Left renal pelvis (tissue), 4 donors: ENCODE data around the gene BTBD9. TPM values are rescaled to one million over a fixed set of nuclear protein-coding genes. Genes with fewer than 3 reads are reported as not detected.
"Not testable (repeated sequence)": the region's sequence is repeated elsewhere in the genome, so short reads cannot be mapped to it uniquely, and the experiment has no call there.

Experiments used
- DNase-seq, 4 donors: peaks; one replicate each; pipeline ENCODE4 v3.0.0-alpha.2; 2013; ENCODE audit warnings: low read depth in 4 of 4, low spot score in 3 of 4
- polyA plus RNA-seq, 4 donors: library from polyadenylated mRNA; unstranded; fragments of 120-200 nt; gene quantifications; one replicate each; pipeline ENCODE4 v1.2.1, GENCODE V29; 2013; ENCODE audit not compliant: insufficient read length in 4 of 4

BTBD9 gene
- polyA plus RNA-seq, 4 donors: 12.0 to 15.9 (median 12.5) TPM

- no peak for DNase-seq
Measured at GRCh38 chr6:38443352-38444144, 196.2 kb downstream of the BTBD9 start.

- DNase-seq: no peak
Measured at GRCh38 chr6:38438097-38438496, 201.6 kb downstream of the BTBD9 start.

- DNase-seq: no peak
Measured at GRCh38 chr6:38436726-38437465, 202.8 kb downstream of the BTBD9 start.

- DNase-seq: no peak
Measured at GRCh38 chr6:38435330-38435729, 204.4 kb downstream of the BTBD9 start.

GRCh38 chr6:38434051-38434450 is 205.7 kb downstream of the BTBD9 start:
- DNase-seq: no peak

- no peak for DNase-seq
Measured at GRCh38 chr6:38432479-38432878, 207.2 kb downstream of the BTBD9 start.

GRCh38 chr6:38432079-38432478 is 207.7 kb downstream of the BTBD9 start:
- no peak for DNase-seq

- no peak for DNase-seq
Measured at GRCh38 chr6:38429546-38429945, 210.2 kb downstream of the BTBD9 start.

- no peak for DNase-seq
Measured at GRCh38 chr6:38427492-38428210, 212.1 kb downstream of the BTBD9 start.

- DNase-seq: not testable (repeated sequence)
Measured at GRCh38 chr6:38425788-38426488, 213.8 kb downstream of the BTBD9 start.

GRCh38 chr6:38423746-38424145 is 216.0 kb downstream of the BTBD9 start:
- no peak for DNase-seq

- DNase-seq: no peak
Measured at GRCh38 chr6:38420207-38420606, 219.5 kb downstream of the BTBD9 start.

- DNase-seq: no peak
Measured at GRCh38 chr6:38417521-38417920, 222.2 kb downstream of the BTBD9 start.

GRCh38 chr6:38415231-38416005 is 224.3 kb downstream of the BTBD9 start:
- no peak for DNase-seq

- DNase-seq: no peak
Measured at GRCh38 chr6:38413102-38413800, 226.5 kb downstream of the BTBD9 start.

- DNase-seq: no peak
Measured at GRCh38 chr6:38407192-38407591, 232.5 kb downstream of the BTBD9 start.

GRCh38 chr6:38406096-38406495 is 233.6 kb downstream of the BTBD9 start:
- no peak for DNase-seq

GRCh38 chr6:38404900-38405556 is 234.7 kb downstream of the BTBD9 start:
- no peak for DNase-seq

- DNase-seq: no peak
Measured at GRCh38 chr6:38404355-38404754, 235.4 kb downstream of the BTBD9 start.
